ENCODE results near the gene GPD1. TPM values are rescaled to one million over a fixed set of nuclear protein-coding genes. Genes with fewer than 3 reads are reported as not detected.
"Not testable (repeated sequence)": the region's sequence is repeated elsewhere in the genome, so short reads cannot be mapped to it uniquely, and the experiment has no call there.

The GPD1 gene
- total and polyA plus RNA-seq, 5 donors from 2014 or later: 0.06 TPM; not detected in 4

- Mint-ChIP-seq H3K36me3 (peaks cover 6% of the 10 kb centered on the region), H3K4me3 (no peak overlapping the region), H3K9me3 (no peaks in the 10 kb centered on the region), H3K27ac (no peak overlapping the region), H3K27me3 (no peaks in the 10 kb centered on the region), H3K4me1 (peaks cover 25 to 36% (median 29%) of the 10 kb centered on the region in 4 donors)
- Histone ChIP-seq H3K27me3 (ENCODE audit: control insufficient read depth, insufficient read depth, low read length) (no peaks in the 10 kb centered on the region), H3K4me1 (ENCODE audit: control insufficient read depth, insufficient read depth, low read length, poor library complexity, severe bottlenecking) (no peaks in the 10 kb centered on the region), H3K27ac (ENCODE audit: insufficient read depth, low read length, poor library complexity, severe bottlenecking) (no peak overlapping the region), H3K36me3 (ENCODE audit: control insufficient read depth, insufficient read depth, low read length) (peaks cover 12% of the 10 kb centered on the region), H3K9me3 (ENCODE audit: control insufficient read depth in 2 of 2, low read length in 2 of 2) (no peaks in the 10 kb centered on the region), H3K4me3 (ENCODE audit: low read depth, low read length) (no peak overlapping the region)
- ATAC-seq (ENCODE audit: low read depth in 2 of 2) (no peak), DNase-seq (no peak)
Observed at GRCh38 chr12:50147281-50147680, 43.5 kb downstream of the GPD1 start.

DNA sequence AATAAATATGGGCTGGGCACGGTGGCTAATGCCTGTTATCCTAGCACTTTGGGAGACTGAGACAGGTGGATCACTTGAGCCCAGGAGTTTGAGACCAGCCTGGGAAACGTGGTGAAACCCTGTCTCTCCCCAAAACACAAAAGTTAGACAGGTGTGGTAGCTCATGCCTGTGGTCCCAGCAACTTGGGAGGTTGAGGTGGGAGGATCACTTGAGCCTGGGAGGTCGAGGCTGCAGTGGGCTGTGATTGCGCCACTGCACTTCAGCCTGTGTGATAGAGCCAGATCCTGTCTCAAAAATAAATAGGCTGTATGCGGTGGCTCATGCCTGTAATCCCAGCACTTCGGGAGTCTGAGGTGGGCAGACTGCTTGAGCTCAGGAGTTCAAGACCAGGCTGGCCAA is 44.2 kb downstream of the GPD1 start:
- not testable (repeated sequence) for H3K36me3 ChIP-seq (ENCODE audit: control insufficient read depth, insufficient read depth, low read length); H3K4me3 ChIP-seq (ENCODE audit: low read depth, low read length); H3K9me3 Mint-ChIP-seq; H3K27me3 ChIP-seq (ENCODE audit: control insufficient read depth, insufficient read depth, low read length); H3K4me3 Mint-ChIP-seq; H3K27ac Mint-ChIP-seq; DNase-seq; H3K36me3 Mint-ChIP-seq; H3K9me3 ChIP-seq (ENCODE audit: control insufficient read depth in 2 of 2, low read length in 2 of 2); H3K27me3 Mint-ChIP-seq; ATAC-seq (ENCODE audit: low read depth in 2 of 2); H3K27ac ChIP-seq (ENCODE audit: insufficient read depth, low read length, poor library complexity, severe bottlenecking); H3K4me1 ChIP-seq (ENCODE audit: control insufficient read depth, insufficient read depth, low read length, poor library complexity, severe bottlenecking)
- peaks cover 28 to 36% (median 29%) of the 10 kb centered on the region in 4 donors for H3K4me1 Mint-ChIP-seq

GRCh38 chr12:50149311-50149710 is 45.5 kb downstream of the GPD1 start:
- H3K27me3 Mint-ChIP-seq: no peaks in the 10 kb centered on the region
- Histone ChIP-seq H3K4me3 (ENCODE audit: low read depth, low read length) (no peak overlapping the region), H3K27me3 (ENCODE audit: control insufficient read depth, insufficient read depth, low read length) (no peaks in the 10 kb centered on the region), H3K9me3 (ENCODE audit: control insufficient read depth in 2 of 2, low read length in 2 of 2) (no peaks in the 10 kb centered on the region), H3K4me1 (ENCODE audit: control insufficient read depth, insufficient read depth, low read length, poor library complexity, severe bottlenecking) (no peaks in the 10 kb centered on the region), H3K36me3 (ENCODE audit: control insufficient read depth, insufficient read depth, low read length) (peaks cover 5% of the 10 kb centered on the region), H3K27ac (ENCODE audit: insufficient read depth, low read length, poor library complexity, severe bottlenecking) (no peak overlapping the region)
- no peaks in the 10 kb centered on the region for H3K36me3 Mint-ChIP-seq
- DNase-seq (no peak), ATAC-seq (ENCODE audit: low read depth in 2 of 2) (no peak)
- no peak overlapping the region for H3K4me3 Mint-ChIP-seq
- H3K4me1 Mint-ChIP-seq: peaks cover 28 to 35% (median 29%) of the 10 kb centered on the region in 4 donors
- H3K27ac Mint-ChIP-seq: peak overlapping the region in 1 of 3 donors; percentile 45
- no peaks in the 10 kb centered on the region for H3K9me3 Mint-ChIP-seq

GRCh38 chr12:50151047-50151687 is 47.4 kb downstream of the GPD1 start:
- Histone ChIP-seq H3K4me3 (ENCODE audit: low read depth, low read length) (no peak overlapping the region), H3K36me3 (ENCODE audit: control insufficient read depth, insufficient read depth, low read length) (peaks cover 5% of the 10 kb centered on the region), H3K4me1 (ENCODE audit: control insufficient read depth, insufficient read depth, low read length, poor library complexity, severe bottlenecking) (no peaks in the 10 kb centered on the region), H3K27ac (ENCODE audit: insufficient read depth, low read length, poor library complexity, severe bottlenecking) (no peak overlapping the region), H3K27me3 (ENCODE audit: control insufficient read depth, insufficient read depth, low read length) (no peaks in the 10 kb centered on the region), H3K9me3 (ENCODE audit: control insufficient read depth in 2 of 2, low read length in 2 of 2) (no peaks in the 10 kb centered on the region)
- Mint-ChIP-seq H3K4me1 (peaks cover 23 to 25% (median 24%) of the 10 kb centered on the region in 4 donors), H3K27me3 (no peaks in the 10 kb centered on the region), H3K27ac (peak overlapping the region in 2 of 3 donors; percentile 16 to 47), H3K9me3 (no peaks in the 10 kb centered on the region), H3K4me3 (no peak overlapping the region), H3K36me3 (no peaks in the 10 kb centered on the region)
- DNase-seq (no peak), ATAC-seq (ENCODE audit: low read depth in 2 of 2) (no peak)

- not testable (repeated sequence) for H3K36me3 ChIP-seq (ENCODE audit: control insufficient read depth, insufficient read depth, low read length); DNase-seq; H3K9me3 Mint-ChIP-seq; ATAC-seq (ENCODE audit: low read depth in 2 of 2); H3K27ac ChIP-seq (ENCODE audit: insufficient read depth, low read length, poor library complexity, severe bottlenecking); H3K27ac Mint-ChIP-seq; H3K27me3 ChIP-seq (ENCODE audit: control insufficient read depth, insufficient read depth, low read length); H3K36me3 Mint-ChIP-seq; H3K9me3 ChIP-seq (ENCODE audit: control insufficient read depth in 2 of 2, low read length in 2 of 2); H3K4me3 Mint-ChIP-seq; H3K4me1 ChIP-seq (ENCODE audit: control insufficient read depth, insufficient read depth, low read length, poor library complexity, severe bottlenecking); H3K27me3 Mint-ChIP-seq; H3K4me3 ChIP-seq (ENCODE audit: low read depth, low read length)
- H3K4me1 Mint-ChIP-seq: peaks cover 26 to 35% (median 31%) of the 10 kb centered on the region in 4 donors
Observed at GRCh38 chr12:50154947-50155346, 51.1 kb downstream of the GPD1 start.

DNA sequence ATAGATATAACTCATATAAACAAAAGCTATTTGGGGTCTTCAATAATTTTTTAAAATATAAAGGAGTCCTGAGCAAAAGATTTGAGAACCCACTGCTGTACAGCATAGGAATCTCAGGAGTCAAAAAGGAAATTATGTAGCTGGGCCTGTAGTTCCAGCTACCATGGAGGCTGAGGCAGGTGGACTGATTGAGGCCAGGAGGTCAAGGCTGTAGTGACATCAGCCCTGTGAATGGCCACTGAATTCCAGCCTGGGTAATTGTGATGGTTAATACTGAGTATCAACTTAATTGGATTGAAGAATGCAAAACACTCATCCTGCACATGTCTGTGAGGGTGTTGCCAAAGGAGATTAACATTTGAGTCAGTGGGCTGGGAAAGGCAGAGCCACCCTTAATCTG is 52.8 kb downstream of the GPD1 start:
- ATAC-seq (ENCODE audit: low read depth in 2 of 2) (no peak), DNase-seq (no peak)
- H3K9me3 Mint-ChIP-seq: no peaks in the 10 kb centered on the region
- no peaks in the 10 kb centered on the region for H3K27me3 Mint-ChIP-seq
- no peaks in the 10 kb centered on the region for H3K27me3 ChIP-seq (ENCODE audit: control insufficient read depth, insufficient read depth, low read length)
- H3K4me3 ChIP-seq (ENCODE audit: low read depth, low read length): no peak overlapping the region
- peaks cover 25 to 36% (median 30%) of the 10 kb centered on the region in 4 donors for H3K4me1 Mint-ChIP-seq
- H3K9me3 ChIP-seq (ENCODE audit: control insufficient read depth in 2 of 2, low read length in 2 of 2): no peaks in the 10 kb centered on the region
- no peaks in the 10 kb centered on the region for H3K4me1 ChIP-seq (ENCODE audit: control insufficient read depth, insufficient read depth, low read length, poor library complexity, severe bottlenecking)
- peaks cover 4% of the 10 kb centered on the region for H3K36me3 Mint-ChIP-seq
- peak overlapping the region in 1 of 3 donors; percentile 80 for H3K27ac Mint-ChIP-seq
- no peak overlapping the region for H3K27ac ChIP-seq (ENCODE audit: insufficient read depth, low read length, poor library complexity, severe bottlenecking)
- H3K36me3 ChIP-seq (ENCODE audit: control insufficient read depth, insufficient read depth, low read length): peaks cover 10% of the 10 kb centered on the region
- H3K4me3 Mint-ChIP-seq: no peak overlapping the region

GRCh38 chr12:50157259-50157658 is 53.5 kb downstream of the GPD1 start:
- no peaks in the 10 kb centered on the region for H3K9me3 ChIP-seq (ENCODE audit: control insufficient read depth in 2 of 2, low read length in 2 of 2)
- no peak overlapping the region for H3K4me3 ChIP-seq (ENCODE audit: low read depth, low read length)
- Mint-ChIP-seq H3K27me3 (no peaks in the 10 kb centered on the region), H3K4me1 (peaks cover 23 to 36% (median 29%) of the 10 kb centered on the region in 4 donors), H3K4me3 (no peak overlapping the region), H3K27ac (peak overlapping the region in 2 of 3 donors; percentile 10 to 80), H3K36me3 (peaks cover 4% of the 10 kb centered on the region), H3K9me3 (no peaks in the 10 kb centered on the region)
- H3K27me3 ChIP-seq (ENCODE audit: control insufficient read depth, insufficient read depth, low read length): no peaks in the 10 kb centered on the region
- H3K4me1 ChIP-seq (ENCODE audit: control insufficient read depth, insufficient read depth, low read length, poor library complexity, severe bottlenecking): no peaks in the 10 kb centered on the region
- ATAC-seq (ENCODE audit: low read depth in 2 of 2) (no peak), DNase-seq (no peak)
- H3K27ac ChIP-seq (ENCODE audit: insufficient read depth, low read length, poor library complexity, severe bottlenecking): no peak overlapping the region
- H3K36me3 ChIP-seq (ENCODE audit: control insufficient read depth, insufficient read depth, low read length): peaks cover 10% of the 10 kb centered on the region

DNA sequence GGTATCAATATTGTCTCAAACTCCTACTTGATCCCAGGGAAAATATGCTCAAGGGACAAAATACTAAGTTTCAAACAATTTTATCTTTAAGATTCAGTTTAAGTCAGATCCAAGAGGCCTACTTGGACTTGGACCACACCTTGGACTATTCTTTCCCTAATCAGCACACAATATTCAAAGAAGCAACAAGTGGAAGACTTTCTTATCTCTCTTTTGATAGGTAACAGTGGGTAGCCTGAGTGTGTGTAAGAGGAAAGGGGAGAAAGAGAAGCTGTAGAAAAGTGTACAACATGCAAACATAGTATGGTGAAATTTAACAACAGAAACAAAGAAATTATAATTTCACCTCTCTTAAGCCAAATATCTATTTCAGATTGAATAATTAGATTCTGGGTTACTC is 56.8 kb downstream of the GPD1 start:
- H3K9me3 ChIP-seq (ENCODE audit: control insufficient read depth in 2 of 2, low read length in 2 of 2): no peaks in the 10 kb centered on the region
- Mint-ChIP-seq H3K9me3 (no peaks in the 10 kb centered on the region), H3K4me3 (peak overlapping the region in 1 of 4 donors; percentile 21), H3K4me1 (peaks cover 31 to 52% (median 43%) of the 10 kb centered on the region in 4 donors), H3K27ac (peak overlapping the region in 2 of 3 donors; percentile 9 to 82), H3K36me3 (peaks cover 6% of the 10 kb centered on the region), H3K27me3 (no peaks in the 10 kb centered on the region)
- peaks cover 4% of the 10 kb centered on the region for H3K4me1 ChIP-seq (ENCODE audit: control insufficient read depth, insufficient read depth, low read length, poor library complexity, severe bottlenecking)
- no peak for DNase-seq
- no peak overlapping the region for H3K4me3 ChIP-seq (ENCODE audit: low read depth, low read length)
- peaks cover 5% of the 10 kb centered on the region for H3K36me3 ChIP-seq (ENCODE audit: control insufficient read depth, insufficient read depth, low read length)
- no peak overlapping the region for H3K27ac ChIP-seq (ENCODE audit: insufficient read depth, low read length, poor library complexity, severe bottlenecking)
- ATAC-seq (ENCODE audit: low read depth in 2 of 2): no peak
- H3K27me3 ChIP-seq (ENCODE audit: control insufficient read depth, insufficient read depth, low read length): no peaks in the 10 kb centered on the region

Measured in CD4-positive, CD25-positive, alpha-beta regulatory T cell (primary cell).